Neural cell (in vitro differentiated cells): ENCODE measurements around the gene CPXM1. TPM values are rescaled to one million over a fixed set of nuclear protein-coding genes. Genes with fewer than 3 reads are reported as not detected.
"Not testable (repeated sequence)": the region's sequence is repeated elsewhere in the genome, so short reads cannot be mapped to it uniquely, and the experiment has no call there.

Source experiments
- H2AFZ ChIP-seq: fragments of 200-600, 300-800 bp; sonication (generic), shearing (Covaris generic); 2 replicates; pipeline ENCODE4 v1.6.0; 2014; ENCODE audit warnings: low read depth, mild to moderate bottlenecking, antibody characterized with exemption, low read length, moderate library complexity
- H3F3A ChIP-seq: fragments of 200-600 bp; shearing (Covaris generic); 2 replicates; pipeline ENCODE4 v1.6.1; 2016; ENCODE audit warnings: mild to moderate bottlenecking, moderate library complexity, mixed read lengths, antibody characterized with exemption, low read length; ENCODE audit not compliant: insufficient read depth, poor library complexity, severe bottlenecking
- H3K27ac ChIP-seq: fragments of 200-600, 300-800 bp; sonication (generic), shearing (Covaris generic); 2 replicates; pipeline ENCODE4 v1.5.1; 2014; ENCODE audit warnings: mild to moderate bottlenecking, low read length, moderate library complexity
- H3K27me3 ChIP-seq: fragments of 300-800, 200-600 bp; sonication (generic), shearing (Covaris generic); 2 replicates; pipeline ENCODE4 v1.6.0; 2014; ENCODE audit warnings: mild to moderate bottlenecking, low read depth, low read length, moderate library complexity; ENCODE audit not compliant: insufficient read depth
- H3K36me3 ChIP-seq: fragments of 300-800, 200-600 bp; sonication (generic), shearing (Covaris generic); 2 replicates; pipeline ENCODE4 v1.5.1; 2014; ENCODE audit warnings: mild to moderate bottlenecking, antibody characterized with exemption, low read length, moderate library complexity; ENCODE audit not compliant: insufficient read depth
- H3K4me2 ChIP-seq: fragments of 300-800, 200-600 bp; sonication (generic), shearing (Covaris generic); 2 replicates; pipeline ENCODE4 v1.6.0; 2014; ENCODE audit warnings: mild to moderate bottlenecking, low read length
- H3K4me3 ChIP-seq: fragments of 300-800, 200-600 bp; sonication (generic), shearing (Covaris generic); 2 replicates; pipeline ENCODE4 v1.5.1; 2014; ENCODE audit warnings: mild to moderate bottlenecking, low read length, moderate library complexity
- H3K79me2 ChIP-seq: fragments of 200-600 bp; shearing (Covaris generic); replicated peaks from 2 replicates; pipeline ENCODE4 v1.6.0; 2014; ENCODE audit warnings: mild to moderate bottlenecking, low read length, moderate library complexity; ENCODE audit not compliant: insufficient read depth
- H3K9ac ChIP-seq: fragments of 300-800, 200-600 bp; sonication (generic), shearing (Covaris generic); 2 replicates; pipeline ENCODE4 v1.6.1; 2016; ENCODE audit warnings: mild to moderate bottlenecking, low read length, mixed read lengths
- H3K9me2 ChIP-seq: fragments of 200-600 bp; shearing (Covaris generic); 2 replicates; pipeline ENCODE4 v1.6.1; 2016; ENCODE audit warnings: mild to moderate bottlenecking, low read length, mixed read lengths; ENCODE audit not compliant: insufficient read depth
- H3K9me3 ChIP-seq: fragments of 200-600, 300-800 bp; sonication (generic), shearing (Covaris generic); 2 replicates; pipeline ENCODE4 v1.6.1; 2016; ENCODE audit warnings: mild to moderate bottlenecking, mixed run types, low read length, moderate library complexity, mixed read lengths
- H4K20me1 ChIP-seq: fragments of 200-600 bp; shearing (Covaris generic); 2 replicates; pipeline ENCODE4 v1.6.1; 2016; ENCODE audit warnings: mild to moderate bottlenecking, mixed run types; ENCODE audit not compliant: insufficient read depth
- EP300 ChIP-seq: fragments of 450-650 bp; conservative IDR thresholded peaks from 2 replicates; pipeline ENCODE4 v1.6.1; 2014; ENCODE audit warnings: antibody characterized with exemption, mild to moderate bottlenecking, moderate library complexity; ENCODE audit not compliant: poor library complexity, severe bottlenecking
- EZH2 ChIP-seq: fragments of 200-600, 300-800 bp; shearing (Covaris generic), sonication (generic); IDR thresholded peaks from 2 replicates; pipeline ENCODE4 v1.6.1; 2014; ENCODE audit warnings: antibody characterized with exemption, low read length, borderline replicate concordance, mild to moderate bottlenecking; ENCODE audit not compliant: insufficient read depth, poor library complexity, severe bottlenecking
- MXI1 ChIP-seq: fragments of 450-650 bp; conservative IDR thresholded peaks from 2 replicates; pipeline ENCODE4 v1.6.1; 2014; ENCODE audit warnings: antibody characterized with exemption, mild to moderate bottlenecking; ENCODE audit not compliant: poor library complexity, severe bottlenecking
- POLR2AphosphoS5 ChIP-seq: IDR thresholded peaks from 2 replicates; pipeline ENCODE4 v1.6.1; 2012
- RAD21 ChIP-seq: fragments of 450-650 bp; conservative IDR thresholded peaks from 2 replicates; pipeline ENCODE4 v1.6.1; 2014; ENCODE audit warnings: antibody characterized with exemption, mild to moderate bottlenecking, moderate library complexity
- REST ChIP-seq: IDR thresholded peaks from 2 replicates; pipeline ENCODE4 v1.6.1; 2012; ENCODE audit warnings: borderline replicate concordance
- SMC3 ChIP-seq: fragments of 450-650 bp; conservative IDR thresholded peaks from 2 replicates; pipeline ENCODE4 v1.6.1; 2014; ENCODE audit warnings: antibody characterized with exemption, mild to moderate bottlenecking, moderate library complexity; ENCODE audit not compliant: poor library complexity
- TAF1 ChIP-seq: IDR thresholded peaks from 2 replicates; pipeline ENCODE4 v1.6.1; 2012; ENCODE audit warnings: low read depth
- polyA plus RNA-seq: library from polyadenylated mRNA; depleted of rRNA; stranded (reverse); fragments of >200 nt; gene quantifications from 2 replicates; pipeline ENCODE4 v1.2.3, GENCODE V29; 2014
- TF ChIP-seq, protein P1 (sequence below): fragments of 450-650 bp; IDR thresholded peaks from 2 replicates; pipeline ENCODE4 v1.5.1; 2014; ENCODE audit warnings: antibody characterized with exemption, mild to moderate bottlenecking, moderate library complexity; ENCODE audit not compliant: poor library complexity, severe bottlenecking

The CPXM1 gene
- polyA plus RNA-seq, 1 donor from 2014 or later: 44.0 TPM

- Histone ChIP-seq H3K4me3 (no peak overlapping the region), H3K27me3 (peaks cover 23% of the 10 kb centered on the region), H3K9ac (no peak overlapping the region), H3K9me3 (peaks cover 9% of the 10 kb centered on the region), H4K20me1 (no peaks in the 10 kb centered on the region), H3K9me2 (no peaks in the 10 kb centered on the region), H3K27ac (no peak overlapping the region), H3F3A (no peaks in the 10 kb centered on the region), H2AFZ (no peak overlapping the region), H3K36me3 (no peaks in the 10 kb centered on the region), H3K4me2 (no peak overlapping the region), H3K79me2 (no peaks in the 10 kb centered on the region)
- TF ChIP-seq SMC3: no peak
These were observed 9.3 kb upstream of the CPXM1 start for GRCh38 chr20:2809690-2810089.

GRCh38 chr20:2807929-2808328, 7.5 kb upstream of the CPXM1 start:
- H3K36me3 ChIP-seq, H3K4me3 ChIP-seq, H4K20me1 ChIP-seq, H3K9me3 ChIP-seq, H3K27ac ChIP-seq, H3K79me2 ChIP-seq, H3F3A ChIP-seq, H3K9me2 ChIP-seq, H3K9ac ChIP-seq, H2AFZ ChIP-seq, H3K4me2 ChIP-seq: not testable (repeated sequence)
- peaks cover 39% of the 10 kb centered on the region for H3K27me3 ChIP-seq

- Histone ChIP-seq H3K4me2 (no peak overlapping the region), H3K4me3 (no peak overlapping the region), H3K9ac (no peak overlapping the region), H3K27ac (no peak overlapping the region), H3K9me2 (no peaks in the 10 kb centered on the region), H3K27me3 (peaks cover 48% of the 10 kb centered on the region), H3K36me3 (no peaks in the 10 kb centered on the region), H3K9me3 (peaks cover 4% of the 10 kb centered on the region), H2AFZ (no peak overlapping the region), H4K20me1 (no peaks in the 10 kb centered on the region), H3K79me2 (no peaks in the 10 kb centered on the region), H3F3A (no peaks in the 10 kb centered on the region)
- TF ChIP-seq RAD21: no peak
- TF ChIP-seq REST: no peak
- no peak for TF ChIP-seq MXI1
- TF ChIP-seq SMC3: no peak
- no peak for TF ChIP-seq EZH2
- TF ChIP-seq EP300: no peak
- no peak for TF ChIP-seq POLR2AphosphoS5
- TF ChIP-seq TAF1: no peak
- TF ChIP-seq, protein P1, sequence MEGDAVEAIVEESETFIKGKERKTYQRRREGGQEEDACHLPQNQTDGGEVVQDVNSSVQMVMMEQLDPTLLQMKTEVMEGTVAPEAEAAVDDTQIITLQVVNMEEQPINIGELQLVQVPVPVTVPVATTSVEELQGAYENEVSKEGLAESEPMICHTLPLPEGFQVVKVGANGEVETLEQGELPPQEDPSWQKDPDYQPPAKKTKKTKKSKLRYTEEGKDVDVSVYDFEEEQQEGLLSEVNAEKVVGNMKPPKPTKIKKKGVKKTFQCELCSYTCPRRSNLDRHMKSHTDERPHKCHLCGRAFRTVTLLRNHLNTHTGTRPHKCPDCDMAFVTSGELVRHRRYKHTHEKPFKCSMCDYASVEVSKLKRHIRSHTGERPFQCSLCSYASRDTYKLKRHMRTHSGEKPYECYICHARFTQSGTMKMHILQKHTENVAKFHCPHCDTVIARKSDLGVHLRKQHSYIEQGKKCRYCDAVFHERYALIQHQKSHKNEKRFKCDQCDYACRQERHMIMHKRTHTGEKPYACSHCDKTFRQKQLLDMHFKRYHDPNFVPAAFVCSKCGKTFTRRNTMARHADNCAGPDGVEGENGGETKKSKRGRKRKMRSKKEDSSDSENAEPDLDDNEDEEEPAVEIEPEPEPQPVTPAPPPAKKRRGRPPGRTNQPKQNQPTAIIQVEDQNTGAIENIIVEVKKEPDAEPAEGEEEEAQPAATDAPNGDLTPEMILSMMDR: no peak
These were observed 6.6 kb upstream of the CPXM1 start for GRCh38 chr20:2807019-2807418.
